ENCODE measurements around the gene PLOD2. TPM values are rescaled to one million over a fixed set of nuclear protein-coding genes. Genes with fewer than 3 reads are reported as not detected.

The PLOD2 gene
- total RNA-seq, 2 experiments from 2014 or later, result not detected

- Histone ChIP-seq H2AFZ (ENCODE audit: low read length) (no peak overlapping the region), H3K36me3 (ENCODE audit: insufficient read depth, low read length) (no peaks in the 10 kb centered on the region), H3K27ac (ENCODE audit: low read depth, low read length, poor library complexity, severe bottlenecking) (no peak overlapping the region), H3K4me1 (ENCODE audit: insufficient read depth, low read length, poor library complexity, severe bottlenecking) (no peaks in the 10 kb centered on the region), H4K20me1 (ENCODE audit: insufficient read depth, low read length) (no peaks in the 10 kb centered on the region), H3K4me2 (ENCODE audit: low read length) (no peak overlapping the region), H3K79me2 (ENCODE audit: insufficient read depth, low read depth, low read length) (no peaks in the 10 kb centered on the region), H3K9me2 (ENCODE audit: insufficient read depth, low read length) (no peaks in the 10 kb centered on the region), H3K4me3 (ENCODE audit: low read depth, low read length, poor library complexity, severe bottlenecking) (no peak overlapping the region), H3K9me3 (ENCODE audit: low read length) (no peaks in the 10 kb centered on the region)
- POLR2A ChIA-PET, result interaction anchor here (0.8 to 1.6 kb wide), 4 partner anchors 11 to 570 kb away, joined by 3 to 4 read pairs (median 3); no protein-coding TSS in a partner anchor
- no TSS peak for BruUV-seq (replicated peaks)
- TF ChIP-seq CTCF (conservative IDR thresholded peaks at IDR 0.05; ENCODE audit: low read length) (peak; percentile 83), EZH2phosphoT487 (IDR thresholded peaks at IDR 0.05; ENCODE audit: borderline replicate concordance, low read depth, low read length) (no peak)
- intact Hi-C loops (cut with micrococcal nuclease; ENCODE audit: unreplicated experiment), result loop anchor here (10.0 kb wide), 1 partner anchor 125 kb away; no protein-coding TSS in a partner anchor
- CTCF ChIA-PET (ENCODE audit: unreplicated experiment), result interaction anchor here (0.6 kb wide), 1 partner anchor 359 kb away, joined by 3 read pairs; no protein-coding TSS in a partner anchor
- peak; percentile 56 for DNase-seq (ENCODE audit: low spot score)
Observed at GRCh38 chr3:146189519-146190173, 28.7 kb upstream of the PLOD2 start.

GRCh38 chr3:146187334-146187950 lies 26.5 kb upstream of the PLOD2 start:
- intact Hi-C loops (cut with micrococcal nuclease; ENCODE audit: unreplicated experiment), result loop anchor here (10.0 kb wide), 1 partner anchor 123 kb away; no protein-coding TSS in a partner anchor
- H3K9me3 ChIP-seq (ENCODE audit: low read length), result no peaks in the 10 kb centered on the region
- no peaks in the 10 kb centered on the region for H4K20me1 ChIP-seq (ENCODE audit: insufficient read depth, low read length)
- CTCF ChIA-PET (ENCODE audit: unreplicated experiment), result no interaction called here
- BruUV-seq (replicated peaks), result no TSS peak
- H2AFZ ChIP-seq (ENCODE audit: low read length), result no peak overlapping the region
- DNase-seq (ENCODE audit: low spot score), result peak; percentile 6
- TF ChIP-seq CTCF (conservative IDR thresholded peaks at IDR 0.05; ENCODE audit: low read length) (peak; percentile 74), EZH2phosphoT487 (IDR thresholded peaks at IDR 0.05; ENCODE audit: borderline replicate concordance, low read depth, low read length) (no peak)
- no peaks in the 10 kb centered on the region for H3K4me1 ChIP-seq (ENCODE audit: insufficient read depth, low read length, poor library complexity, severe bottlenecking)
- H3K4me2 ChIP-seq (ENCODE audit: low read length), result no peak overlapping the region
- H3K4me3 ChIP-seq (ENCODE audit: low read depth, low read length, poor library complexity, severe bottlenecking), result no peak overlapping the region
- H3K27ac ChIP-seq (ENCODE audit: low read depth, low read length, poor library complexity, severe bottlenecking), result no peak overlapping the region
- POLR2A ChIA-PET, result interaction anchor here (0.7 kb wide), 1 partner anchor 516 kb away, joined by 3 read pairs; no protein-coding TSS in a partner anchor
- H3K9me2 ChIP-seq (ENCODE audit: insufficient read depth, low read length), result no peaks in the 10 kb centered on the region
- no peaks in the 10 kb centered on the region for H3K36me3 ChIP-seq (ENCODE audit: insufficient read depth, low read length)
- no peaks in the 10 kb centered on the region for H3K79me2 ChIP-seq (ENCODE audit: insufficient read depth, low read depth, low read length)

All from OCI-LY7 (cell line).